ENCODE data around the gene SNX12. TPM values are rescaled to one million over a fixed set of nuclear protein-coding genes. Genes with fewer than 3 reads are reported as not detected.

Gene SNX12
- total and polyA plus RNA-seq, 2 of the 4 experiments (the other 2 are of a cell fraction), result 59.9 to 63.0 TPM

DNA sequence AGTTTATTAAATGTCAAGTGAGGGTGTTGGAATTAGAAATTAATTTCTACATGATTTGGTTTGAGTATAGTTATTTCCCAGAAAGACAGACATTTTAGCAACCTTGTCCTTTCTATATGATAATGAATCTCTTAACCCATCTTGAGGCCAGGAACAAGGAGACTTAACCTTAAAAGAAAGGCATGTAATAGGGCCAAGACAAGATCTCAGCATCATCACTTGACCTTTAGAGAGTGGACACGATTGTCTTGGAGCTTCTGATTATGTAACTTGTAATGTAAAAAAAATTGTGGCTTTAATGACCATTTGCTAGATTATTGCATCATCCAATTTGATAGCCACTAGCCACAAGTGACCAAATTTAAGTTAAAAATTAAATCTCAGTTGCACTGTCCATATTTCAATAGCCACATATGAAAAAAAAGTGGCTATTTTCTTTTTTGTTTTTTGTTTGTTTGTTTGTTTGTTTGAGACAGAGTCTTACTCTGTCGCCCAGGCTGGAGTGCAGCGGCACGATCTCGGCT lies 14.1 kb upstream of the SNX12 start:
- Histone ChIP-seq H3K27ac (ENCODE audit: insufficient read depth, low read length) (no peak overlapping the region), H3K9me3 (ENCODE audit: control insufficient read depth, insufficient read depth, low read length) (no peaks in the 10 kb centered on the region), H3K9me1 (ENCODE audit: insufficient read depth, low read length) (no peaks in the 10 kb centered on the region), H3K79me1 (ENCODE audit: low read depth in 1 of 2, low read length in 2 of 2) (no peaks in the 10 kb centered on the region), H2BK20ac (ENCODE audit: low read depth, low read length) (no peak overlapping the region), H3K4me1 (ENCODE audit: control insufficient read depth, insufficient read depth, low read length) (no peaks in the 10 kb centered on the region), H2AFZ (replicated peaks; ENCODE audit: low read length, poor library complexity) (no peak overlapping the region), H4K20me1 (ENCODE audit: insufficient read depth, low read length) (no peaks in the 10 kb centered on the region), H2BK120ac (ENCODE audit: low read depth, low read length) (no peak overlapping the region), H4K5ac (ENCODE audit: low read depth, low read length) (no peak overlapping the region), H3K56ac (ENCODE audit: extremely low read depth, insufficient read depth, low read length) (no peak overlapping the region), H3K14ac (replicated peaks; ENCODE audit: low read depth, low read length) (no peak overlapping the region), H3K4me3 (ENCODE audit: insufficient read depth, low read depth, low read length) (no peak overlapping the region), H4K91ac (ENCODE audit: insufficient read depth, low read depth, low read length) (no peak overlapping the region), H2AK5ac (ENCODE audit: low read depth, low read length) (no peak overlapping the region), H2BK15ac (ENCODE audit: low read depth, low read length) (no peak overlapping the region), H3K9ac (ENCODE audit: low read depth, low read length) (no peak overlapping the region), H3K23ac (ENCODE audit: low read depth, low read length) (no peak overlapping the region), H4K8ac (ENCODE audit: low read depth in 2 of 2, low read length in 2 of 2) (no peak overlapping the region), H3K4ac (ENCODE audit: low read depth, low read length) (no peak overlapping the region), H3K18ac (ENCODE audit: low read depth, low read length) (no peak overlapping the region), H3K27me3 (ENCODE audit: control insufficient read depth, insufficient read depth, low read length) (peaks cover 5% of the 10 kb centered on the region), H2BK5ac (ENCODE audit: low read depth, low read length, poor library complexity, severe bottlenecking) (no peak overlapping the region), H2AK9ac (replicated peaks; ENCODE audit: low read depth, low read length, poor library complexity) (no peak overlapping the region), H3K4me2 (ENCODE audit: low read depth, low read length) (no peak overlapping the region), H3K36me3 (ENCODE audit: control insufficient read depth, insufficient read depth, low read length) (no peaks in the 10 kb centered on the region)
- dilution Hi-C loops (cut with HindIII; ENCODE audit: low sequenced_read_pairs, unreplicated experiment), result no loop called here
- CTCF ChIA-PET, result no interaction called here
- POLR2A ChIA-PET (ENCODE audit: unreplicated experiment), result no interaction called here
- ATAC-seq (ENCODE audit: low read depth), result no peak
- no TSS peak for BruUV-seq (replicated peaks)
- WGBS, 2 experiments (ENCODE audit: extremely low coverage in 2 of 2, insufficient read length in 1 of 2), result no CpG with 5 or more reads among the region's 5 CpGs
- intact Hi-C loops (cut with micrococcal nuclease), result no loop called here
- in situ Hi-C loops (cut with MboI; ENCODE audit: low sequenced_read_pairs), result no loop called here
- DNase-seq, result no peak
- TF ChIP-seq BHLHE40 (IDR thresholded peaks at IDR 0.05; ENCODE audit: low read depth, low read length) (no peak), SMC3 (IDR thresholded peaks at IDR 0.05; ENCODE audit: low read depth, low read length) (no peak), CEBPB (IDR thresholded peaks at IDR 0.05; ENCODE audit: low read depth, low read length) (peak; percentile 72), CHD1 (IDR thresholded peaks at IDR 0.05; ENCODE audit: low read depth, low read length) (no peak)
- TF ChIP-seq, protein P1, sequence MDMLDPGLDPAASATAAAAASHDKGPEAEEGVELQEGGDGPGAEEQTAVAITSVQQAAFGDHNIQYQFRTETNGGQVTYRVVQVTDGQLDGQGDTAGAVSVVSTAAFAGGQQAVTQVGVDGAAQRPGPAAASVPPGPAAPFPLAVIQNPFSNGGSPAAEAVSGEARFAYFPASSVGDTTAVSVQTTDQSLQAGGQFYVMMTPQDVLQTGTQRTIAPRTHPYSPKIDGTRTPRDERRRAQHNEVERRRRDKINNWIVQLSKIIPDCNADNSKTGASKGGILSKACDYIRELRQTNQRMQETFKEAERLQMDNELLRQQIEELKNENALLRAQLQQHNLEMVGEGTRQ (IDR thresholded peaks at IDR 0.05; ENCODE audit: low read depth, low read length), result no peak
